Measurements from ENCODE around the gene BRS3. TPM values are rescaled to one million over a fixed set of nuclear protein-coding genes. Genes with fewer than 3 reads are reported as not detected.

Gene BRS3
- total RNA-seq, 2 donors from 2014 or later, result not detected

GRCh38 chrX:136531951-136532350 lies 44.2 kb downstream of the BRS3 start, which contains the start of gene VGLL1:
Gene VGLL1, plus strand, starts transcription at chrX:136532215. Its CDS starts 3,806 bp downstream, at chrX:136536021.
- intact Hi-C loops (cut with DNase I), result no loop called here
- Histone ChIP-seq H3K4me1 (no peaks in the 10 kb centered on the region), H3K9ac (ENCODE audit: low read depth in 2 of 2, low read length in 2 of 2) (no peak within 1 kb of the TSS), H3K27ac (no peak within 1 kb of the TSS), H3K27me3 (no peaks in the 10 kb centered on the region), H3K9me3 (no peaks in the 10 kb centered on the region), H3K4me3 (no peak within 1 kb of the TSS), H3K36me3 (no peaks in the 10 kb centered on the region)
- DNase-seq, result no peak
- TF ChIP-seq, protein P1, sequence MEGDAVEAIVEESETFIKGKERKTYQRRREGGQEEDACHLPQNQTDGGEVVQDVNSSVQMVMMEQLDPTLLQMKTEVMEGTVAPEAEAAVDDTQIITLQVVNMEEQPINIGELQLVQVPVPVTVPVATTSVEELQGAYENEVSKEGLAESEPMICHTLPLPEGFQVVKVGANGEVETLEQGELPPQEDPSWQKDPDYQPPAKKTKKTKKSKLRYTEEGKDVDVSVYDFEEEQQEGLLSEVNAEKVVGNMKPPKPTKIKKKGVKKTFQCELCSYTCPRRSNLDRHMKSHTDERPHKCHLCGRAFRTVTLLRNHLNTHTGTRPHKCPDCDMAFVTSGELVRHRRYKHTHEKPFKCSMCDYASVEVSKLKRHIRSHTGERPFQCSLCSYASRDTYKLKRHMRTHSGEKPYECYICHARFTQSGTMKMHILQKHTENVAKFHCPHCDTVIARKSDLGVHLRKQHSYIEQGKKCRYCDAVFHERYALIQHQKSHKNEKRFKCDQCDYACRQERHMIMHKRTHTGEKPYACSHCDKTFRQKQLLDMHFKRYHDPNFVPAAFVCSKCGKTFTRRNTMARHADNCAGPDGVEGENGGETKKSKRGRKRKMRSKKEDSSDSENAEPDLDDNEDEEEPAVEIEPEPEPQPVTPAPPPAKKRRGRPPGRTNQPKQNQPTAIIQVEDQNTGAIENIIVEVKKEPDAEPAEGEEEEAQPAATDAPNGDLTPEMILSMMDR (IDR thresholded peaks at IDR 0.05), result no peak

- Histone ChIP-seq H3K27me3 (no peaks in the 10 kb centered on the region), H3K27ac (no peak overlapping the region), H3K4me1 (no peaks in the 10 kb centered on the region), H3K9ac (ENCODE audit: low read depth in 2 of 2, low read length in 2 of 2) (no peak overlapping the region), H3K9me3 (no peaks in the 10 kb centered on the region), H3K36me3 (no peaks in the 10 kb centered on the region), H3K4me3 (no peak overlapping the region)
- intact Hi-C loops (cut with DNase I), result no loop called here
- TF ChIP-seq, protein P1 (IDR thresholded peaks at IDR 0.05), result no peak
- DNase-seq, result no peak
These were observed 46.4 kb downstream of the BRS3 start for GRCh38 chrX:136534131-136534530.

- no peaks in the 10 kb centered on the region for H3K36me3 ChIP-seq
- H3K27me3 ChIP-seq, result no peaks in the 10 kb centered on the region
- H3K4me3 ChIP-seq, result no peak overlapping the region
- no peaks in the 10 kb centered on the region for H3K4me1 ChIP-seq
- H3K9ac ChIP-seq (ENCODE audit: low read depth in 2 of 2, low read length in 2 of 2), result no peak overlapping the region
- H3K27ac ChIP-seq, result no peak overlapping the region
- DNase-seq, result no peak
- H3K9me3 ChIP-seq, result no peaks in the 10 kb centered on the region
- TF ChIP-seq, protein P1 (IDR thresholded peaks at IDR 0.05), result no peak
- intact Hi-C loops (cut with DNase I), result no loop called here
These were observed 51.1 kb downstream of the BRS3 start for GRCh38 chrX:136538811-136539210.

DNA sequence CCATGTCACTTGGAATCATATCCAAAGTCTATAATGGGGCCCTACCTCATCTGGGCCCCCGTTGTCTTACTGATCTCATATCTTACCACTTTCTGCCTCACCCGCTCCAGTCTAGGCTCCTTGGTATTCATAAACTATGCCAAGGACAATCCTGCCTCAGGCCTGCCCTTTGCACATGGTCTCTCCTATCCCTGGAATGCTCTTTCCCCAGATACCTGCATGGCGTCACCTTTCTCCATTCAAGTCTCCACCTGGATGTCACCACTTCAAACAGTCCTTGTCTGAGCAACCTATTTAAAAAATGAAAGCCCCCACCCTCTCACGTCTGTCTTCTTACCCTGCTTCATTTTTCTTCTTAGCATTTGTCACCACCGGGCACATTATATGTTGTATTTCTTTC lies 52.5 kb downstream of the BRS3 start:
- Histone ChIP-seq H3K4me3 (no peak overlapping the region), H3K36me3 (no peaks in the 10 kb centered on the region), H3K9ac (ENCODE audit: low read depth in 2 of 2, low read length in 2 of 2) (no peak overlapping the region), H3K27ac (no peak overlapping the region), H3K9me3 (no peaks in the 10 kb centered on the region), H3K4me1 (no peaks in the 10 kb centered on the region), H3K27me3 (no peaks in the 10 kb centered on the region)
- DNase-seq, result no peak
- TF ChIP-seq, protein P1 (IDR thresholded peaks at IDR 0.05), result no peak
- intact Hi-C loops (cut with DNase I), result no loop called here

DNA sequence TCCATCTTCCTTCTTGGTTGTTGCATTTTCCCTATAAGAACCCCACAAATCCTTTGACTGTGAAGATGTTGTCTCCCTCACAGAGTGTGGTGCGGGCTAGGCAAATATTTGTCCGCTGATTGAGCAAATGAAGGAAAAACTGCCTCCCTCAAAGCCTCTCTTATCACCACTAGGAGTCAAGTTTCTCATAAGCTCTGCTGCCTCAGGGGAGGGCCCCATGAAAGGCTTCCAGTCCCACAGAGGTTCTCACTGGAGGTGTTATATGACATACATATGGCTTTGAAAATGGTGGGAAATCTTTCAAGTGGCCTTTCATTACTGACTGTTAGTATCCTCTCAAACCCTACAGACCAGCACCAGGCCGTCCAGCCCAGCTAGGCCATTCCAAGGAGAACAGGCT lies 53.5 kb downstream of the BRS3 start:
- Histone ChIP-seq H3K27me3 (no peaks in the 10 kb centered on the region), H3K4me3 (no peak overlapping the region), H3K9me3 (no peaks in the 10 kb centered on the region), H3K9ac (ENCODE audit: low read depth in 2 of 2, low read length in 2 of 2) (no peak overlapping the region), H3K27ac (no peak overlapping the region), H3K4me1 (no peaks in the 10 kb centered on the region), H3K36me3 (no peaks in the 10 kb centered on the region)
- DNase-seq, result no peak
- TF ChIP-seq, protein P1 (IDR thresholded peaks at IDR 0.05), result no peak
- intact Hi-C loops (cut with DNase I), result no loop called here

GRCh38 chrX:136542281-136542680 lies 54.5 kb downstream of the BRS3 start:
- no peak overlapping the region for H3K9ac ChIP-seq (ENCODE audit: low read depth in 2 of 2, low read length in 2 of 2)
- H3K27me3 ChIP-seq, result no peaks in the 10 kb centered on the region
- no peaks in the 10 kb centered on the region for H3K36me3 ChIP-seq
- no peaks in the 10 kb centered on the region for H3K9me3 ChIP-seq
- intact Hi-C loops (cut with DNase I), result no loop called here
- H3K27ac ChIP-seq, result no peak overlapping the region
- H3K4me1 ChIP-seq, result no peaks in the 10 kb centered on the region
- no peak overlapping the region for H3K4me3 ChIP-seq
- TF ChIP-seq, protein P1 (IDR thresholded peaks at IDR 0.05), result no peak
- DNase-seq, result no peak

All from colonic mucosa (tissue), 4 donors.